GM12872 (cell line): Measurements from ENCODE around the gene DCAF10.

Source experiments
- CTCF ChIP-seq: IDR thresholded peaks from 3 replicates; pipeline ENCODE4 v1.5.1; 2011; ENCODE audit warnings: low read depth, mild to moderate bottlenecking, low read length, moderate library complexity; ENCODE audit not compliant: insufficient read depth

Gene DCAF10

GRCh38 chr9:37801287-37801850, 772 bp downstream of the DCAF10 start:
- TF ChIP-seq CTCF: no peak

- TF ChIP-seq CTCF: no peak
Measured at GRCh38 chr9:37801959-37802711, 1.5 kb downstream of the DCAF10 start.

- TF ChIP-seq CTCF: no peak
Measured at GRCh38 chr9:37806271-37806670, 5.7 kb downstream of the DCAF10 start.

GRCh38 chr9:37811906-37812476, 11.4 kb downstream of the DCAF10 start:
- no peak for TF ChIP-seq CTCF

- no peak for TF ChIP-seq CTCF
Measured at GRCh38 chr9:37812773-37813379, 12.3 kb downstream of the DCAF10 start.

GRCh38 chr9:37818849-37819248, 18.3 kb downstream of the DCAF10 start:
- no peak for TF ChIP-seq CTCF

- no peak for TF ChIP-seq CTCF
Measured at GRCh38 chr9:37820142-37820541, 19.5 kb downstream of the DCAF10 start.
